Breast epithelium (tissue), 3 donors: ENCODE measurements around the gene PPARD.

Source experiments
- POLR2A ChIP-seq: fragments of 450-650 bp; IDR thresholded peaks from one replicate; pipeline ENCODE4 v1.6.1; 2016; ENCODE audit warnings: antibody characterized with exemption, mild to moderate bottlenecking, moderate library complexity
- TF ChIP-seq, protein P1 (sequence below), 3 donors: fragments of 450-650 bp; IDR thresholded peaks; one replicate each; pipeline ENCODE4 v1.5.1; 2016 to 2017; ENCODE audit warnings: antibody characterized with exemption in 3 of 3, mild to moderate bottlenecking in 3 of 3, moderate library complexity in 3 of 3

DNA sequence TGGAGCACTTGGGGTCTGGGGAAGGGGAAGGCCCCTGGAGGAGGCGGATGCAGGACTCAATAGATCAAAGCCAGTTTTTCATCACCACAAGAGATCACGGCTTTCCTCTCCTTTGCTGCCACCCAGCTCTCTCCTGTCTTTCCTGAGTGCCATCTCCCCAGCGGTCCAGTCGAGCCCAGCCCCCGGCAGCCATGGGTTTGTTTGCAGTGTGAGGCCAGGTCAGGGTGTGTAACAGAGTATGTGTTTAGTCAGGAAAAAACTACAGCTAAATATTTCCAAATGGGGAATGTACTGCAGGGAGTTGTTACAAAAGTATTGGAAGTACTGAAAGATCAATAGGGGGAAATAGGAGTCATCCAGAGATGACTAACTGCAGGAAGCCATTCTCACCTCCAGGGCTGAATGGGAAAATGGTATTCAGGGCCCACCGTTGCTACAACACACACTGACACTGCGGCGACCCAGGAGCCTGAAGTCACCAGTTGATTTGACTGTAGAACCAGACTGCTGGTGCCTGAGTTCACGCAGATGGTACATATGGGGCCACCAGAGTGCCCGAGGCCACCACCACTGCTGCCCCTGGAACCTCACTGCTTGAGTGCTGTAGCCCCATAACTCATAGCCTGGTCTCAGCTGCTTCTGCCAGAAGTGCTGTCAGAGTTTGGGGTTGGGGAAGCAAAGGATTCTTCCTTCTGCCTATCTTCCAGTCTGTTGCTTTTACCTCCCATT lies 86.2 kb downstream of the PPARD start:
- TF ChIP-seq, protein P1, sequence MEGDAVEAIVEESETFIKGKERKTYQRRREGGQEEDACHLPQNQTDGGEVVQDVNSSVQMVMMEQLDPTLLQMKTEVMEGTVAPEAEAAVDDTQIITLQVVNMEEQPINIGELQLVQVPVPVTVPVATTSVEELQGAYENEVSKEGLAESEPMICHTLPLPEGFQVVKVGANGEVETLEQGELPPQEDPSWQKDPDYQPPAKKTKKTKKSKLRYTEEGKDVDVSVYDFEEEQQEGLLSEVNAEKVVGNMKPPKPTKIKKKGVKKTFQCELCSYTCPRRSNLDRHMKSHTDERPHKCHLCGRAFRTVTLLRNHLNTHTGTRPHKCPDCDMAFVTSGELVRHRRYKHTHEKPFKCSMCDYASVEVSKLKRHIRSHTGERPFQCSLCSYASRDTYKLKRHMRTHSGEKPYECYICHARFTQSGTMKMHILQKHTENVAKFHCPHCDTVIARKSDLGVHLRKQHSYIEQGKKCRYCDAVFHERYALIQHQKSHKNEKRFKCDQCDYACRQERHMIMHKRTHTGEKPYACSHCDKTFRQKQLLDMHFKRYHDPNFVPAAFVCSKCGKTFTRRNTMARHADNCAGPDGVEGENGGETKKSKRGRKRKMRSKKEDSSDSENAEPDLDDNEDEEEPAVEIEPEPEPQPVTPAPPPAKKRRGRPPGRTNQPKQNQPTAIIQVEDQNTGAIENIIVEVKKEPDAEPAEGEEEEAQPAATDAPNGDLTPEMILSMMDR (IDR thresholded peaks at IDR 0.05) = no peak
- TF ChIP-seq POLR2A = no peak
